Measurements from ENCODE around the gene CASKIN1.
"Not testable (repeated sequence)": the region's sequence is repeated elsewhere in the genome, so short reads cannot be mapped to it uniquely, and the experiment has no call there.

CASKIN1 gene

GRCh38 chr16:2145843-2146242, 50.6 kb downstream of the CASKIN1 start:
- H3K9me3 Mint-ChIP-seq: no peaks in the 10 kb centered on the region
- no peaks in the 10 kb centered on the region for H3K27me3 Mint-ChIP-seq
- H3K4me1 Mint-ChIP-seq: peaks cover 7% of the 10 kb centered on the region
- DNase-seq: no peak
- no peak overlapping the region for H3K4me3 Mint-ChIP-seq
- no peaks in the 10 kb centered on the region for H3K36me3 Mint-ChIP-seq (ENCODE audit: low read depth)
- no peak for ATAC-seq
- H3K27ac Mint-ChIP-seq: no peak overlapping the region

DNA sequence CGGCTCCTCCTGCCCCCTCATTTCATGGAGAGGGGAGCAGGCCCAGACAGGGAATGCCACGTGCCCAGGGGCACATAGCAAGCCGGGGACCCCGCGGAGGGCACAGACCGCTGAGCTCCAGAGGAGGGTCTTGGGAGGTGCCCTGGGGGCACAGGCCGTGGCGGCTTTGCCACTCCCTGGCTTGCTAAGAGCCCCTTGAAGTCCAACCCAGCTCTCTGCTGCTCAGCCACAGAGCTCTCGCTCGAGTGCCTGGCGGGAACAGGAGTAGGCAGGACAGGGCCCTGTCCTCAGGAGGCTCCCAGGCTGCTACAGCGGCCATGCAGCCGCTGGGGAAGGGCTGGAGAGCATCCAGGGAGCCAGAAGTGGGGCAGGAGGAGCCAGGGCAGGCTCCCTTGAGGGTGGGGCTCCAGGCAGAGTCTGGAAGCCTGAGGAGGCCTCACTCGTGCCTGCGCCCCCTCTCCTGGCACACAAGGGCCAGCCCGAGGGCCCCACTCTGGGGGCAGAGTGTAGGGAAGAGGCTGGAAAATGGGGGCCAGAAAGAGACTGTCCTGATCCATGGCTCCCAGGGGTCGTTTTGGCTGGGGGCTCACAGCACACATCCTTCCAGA, 52.4 kb downstream of the CASKIN1 start:
- no peak for DNase-seq
- no peaks in the 10 kb centered on the region for H3K27me3 Mint-ChIP-seq
- H3K4me1 Mint-ChIP-seq: peaks cover 2% of the 10 kb centered on the region
- no peak overlapping the region for H3K4me3 Mint-ChIP-seq
- H3K27ac Mint-ChIP-seq: no peak overlapping the region
- H3K9me3 Mint-ChIP-seq: no peaks in the 10 kb centered on the region
- no peaks in the 10 kb centered on the region for H3K36me3 Mint-ChIP-seq (ENCODE audit: low read depth)
- ATAC-seq: no peak

- no peaks in the 10 kb centered on the region for H3K27me3 Mint-ChIP-seq
- DNase-seq: no peak
- no peak overlapping the region for H3K27ac Mint-ChIP-seq
- no peak overlapping the region for H3K4me3 Mint-ChIP-seq
- peak; percentile 33 for ATAC-seq
- H3K9me3 Mint-ChIP-seq: no peaks in the 10 kb centered on the region
- no peaks in the 10 kb centered on the region for H3K36me3 Mint-ChIP-seq (ENCODE audit: low read depth)
- peaks cover 2% of the 10 kb centered on the region for H3K4me1 Mint-ChIP-seq
Measured at GRCh38 chr16:2142942-2143877, 53.2 kb downstream of the CASKIN1 start.

DNA sequence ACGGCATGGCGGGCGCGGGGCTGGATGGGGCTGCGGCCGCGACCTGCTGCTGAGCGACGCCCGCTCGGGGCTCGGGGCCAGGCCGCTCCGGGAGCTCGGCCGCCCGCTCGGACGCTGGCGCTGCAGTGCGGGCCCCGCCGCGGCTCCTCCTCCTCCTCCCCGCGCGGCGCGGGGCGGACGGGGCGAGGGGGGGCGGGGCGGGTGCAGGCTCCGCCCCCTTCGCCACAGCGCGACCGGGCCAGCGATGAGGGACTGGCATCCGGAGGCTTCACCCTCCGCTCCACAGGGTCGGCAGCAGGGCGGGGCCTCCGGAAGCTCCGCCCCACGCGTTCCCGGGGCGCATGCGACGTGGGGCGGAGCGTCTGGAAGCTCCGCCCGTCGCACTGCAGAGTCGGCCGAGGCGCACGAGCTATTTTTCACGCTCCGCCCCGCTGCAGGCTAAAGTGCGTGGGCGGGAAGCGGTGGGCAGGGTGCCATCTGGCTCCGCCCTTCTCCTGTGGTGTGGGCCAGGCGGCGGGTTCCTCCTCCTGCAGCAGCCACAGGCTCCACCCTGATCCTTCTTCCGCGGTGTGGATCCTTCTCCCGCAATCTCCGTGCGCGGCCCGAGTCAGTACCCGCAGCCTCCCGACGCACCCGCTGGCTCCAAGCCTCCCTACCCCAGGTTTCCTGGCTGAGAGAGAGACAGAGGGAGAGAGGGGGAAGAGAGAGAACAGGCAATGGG, 60.5 kb downstream of the CASKIN1 start, which contains the start of gene PKD1:
PKD1 (minus strand) TSS at position 129 of the 721 bp plus-strand sequence. CDS start 209 bp downstream, outside the sequence.
- DNase-seq (peak; percentile 100), ATAC-seq (peak; percentile 68)
- H3K36me3 Mint-ChIP-seq (ENCODE audit: low read depth); H3K27me3 Mint-ChIP-seq; H3K4me1 Mint-ChIP-seq; H3K9me3 Mint-ChIP-seq: not testable (repeated sequence)
- peak within 1 kb of the TSS; percentile 88 for H3K4me3 Mint-ChIP-seq
- peak within 1 kb of the TSS; percentile 91 for H3K27ac Mint-ChIP-seq

- peak; percentile 25 for DNase-seq
- H3K27ac Mint-ChIP-seq; H3K36me3 Mint-ChIP-seq (ENCODE audit: low read depth); ATAC-seq; H3K9me3 Mint-ChIP-seq; H3K4me1 Mint-ChIP-seq; H3K27me3 Mint-ChIP-seq: not testable (repeated sequence)
- peak overlapping the region; percentile 74 for H3K4me3 Mint-ChIP-seq
Measured at GRCh38 chr16:2135071-2135470, 61.3 kb downstream of the CASKIN1 start.

DNA sequence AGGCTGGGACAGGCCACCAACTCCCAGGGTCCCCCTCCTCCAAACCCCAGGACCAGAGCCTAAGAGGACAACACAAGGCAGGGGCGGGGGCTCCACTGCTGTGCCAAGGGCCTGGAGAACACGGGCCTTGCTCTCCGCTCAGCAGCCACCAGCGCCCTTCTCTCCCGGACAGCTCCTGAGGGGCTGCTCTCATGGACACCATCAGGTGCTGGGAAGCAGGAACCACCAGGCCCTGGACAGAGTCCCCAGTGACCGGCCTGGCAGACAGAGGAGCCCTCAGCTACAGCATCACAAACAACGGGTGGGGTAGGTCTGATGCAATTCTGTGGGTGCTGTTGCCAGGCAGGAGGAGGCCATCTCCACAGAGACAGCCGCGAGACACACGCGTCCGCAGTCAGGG, 62.6 kb downstream of the CASKIN1 start:
- not testable (repeated sequence) for H3K9me3 Mint-ChIP-seq; H3K4me3 Mint-ChIP-seq; H3K36me3 Mint-ChIP-seq (ENCODE audit: low read depth); ATAC-seq; H3K27ac Mint-ChIP-seq; H3K27me3 Mint-ChIP-seq; DNase-seq
- peaks cover 11% of the 10 kb centered on the region for H3K4me1 Mint-ChIP-seq

- peaks cover 18% of the 10 kb centered on the region for H3K4me1 Mint-ChIP-seq
- H3K27ac Mint-ChIP-seq; H3K9me3 Mint-ChIP-seq; H3K27me3 Mint-ChIP-seq; DNase-seq; ATAC-seq; H3K4me3 Mint-ChIP-seq; H3K36me3 Mint-ChIP-seq (ENCODE audit: low read depth): not testable (repeated sequence)
Measured at GRCh38 chr16:2129890-2130447, 66.4 kb downstream of the CASKIN1 start.

GRCh38 chr16:2129251-2129650, 67.2 kb downstream of the CASKIN1 start:
- not testable (repeated sequence) for DNase-seq; H3K27me3 Mint-ChIP-seq; H3K4me3 Mint-ChIP-seq; H3K36me3 Mint-ChIP-seq (ENCODE audit: low read depth); H3K9me3 Mint-ChIP-seq; H3K27ac Mint-ChIP-seq; ATAC-seq
- H3K4me1 Mint-ChIP-seq: peaks cover 18% of the 10 kb centered on the region

DNA sequence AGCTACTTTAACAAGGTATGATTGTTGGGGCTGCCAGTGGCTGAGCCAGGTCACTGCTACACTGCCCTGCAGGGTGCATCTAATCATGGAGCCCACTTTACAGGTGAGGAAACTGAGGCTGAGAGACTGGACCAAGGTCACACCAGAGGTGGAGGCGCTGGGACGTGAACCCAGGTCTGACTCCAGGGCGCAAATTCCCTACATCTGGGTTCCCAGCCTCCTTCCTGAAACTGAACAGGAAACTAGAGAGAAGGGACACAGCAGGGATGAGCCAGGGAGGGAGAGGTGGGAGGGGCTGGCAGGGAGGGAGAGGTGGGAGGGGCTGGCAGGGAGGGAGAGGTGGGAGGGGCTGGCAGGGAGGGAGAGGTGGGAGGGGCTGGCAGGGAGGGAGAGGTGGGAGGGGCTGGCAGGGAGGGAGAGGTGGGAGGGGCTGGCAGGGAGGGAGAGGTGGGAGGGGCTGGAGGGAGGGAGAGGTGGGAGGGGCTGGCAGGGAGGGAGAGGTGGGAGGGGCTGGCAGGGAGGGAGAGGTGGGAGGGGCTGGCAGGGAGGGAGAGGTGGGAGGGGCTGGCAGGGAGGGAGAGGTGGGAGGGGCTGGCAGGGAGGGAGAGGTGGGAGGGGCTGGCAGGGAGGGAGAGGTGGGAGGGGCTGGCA, 68.7 kb downstream of the CASKIN1 start:
- peaks cover 18% of the 10 kb centered on the region for H3K4me1 Mint-ChIP-seq
- H3K36me3 Mint-ChIP-seq (ENCODE audit: low read depth); H3K27ac Mint-ChIP-seq; DNase-seq; H3K27me3 Mint-ChIP-seq; H3K4me3 Mint-ChIP-seq; H3K9me3 Mint-ChIP-seq: not testable (repeated sequence)
- ATAC-seq: peak; percentile 0
